ENCODE results near the gene IVD.

IVD gene

GRCh38 chr15:40414816-40415215, 9.2 kb downstream of the IVD start:
- no peak for DNase-seq (ENCODE audit: low read depth in 2 of 2)

GRCh38 chr15:40415226-40415625, 9.6 kb downstream of the IVD start:
- no peak for DNase-seq (ENCODE audit: low read depth in 2 of 2)

GRCh38 chr15:40416056-40416455, 10.5 kb downstream of the IVD start:
- no peak for DNase-seq (ENCODE audit: low read depth in 2 of 2)

GRCh38 chr15:40418126-40418525, 12.5 kb downstream of the IVD start:
- no peak for DNase-seq (ENCODE audit: low read depth in 2 of 2)

GRCh38 chr15:40420071-40420713, 14.6 kb downstream of the IVD start:
- DNase-seq (ENCODE audit: low read depth in 2 of 2): no peak

- DNase-seq (ENCODE audit: low read depth in 2 of 2): no peak
Measured at GRCh38 chr15:40420793-40421192, 15.2 kb downstream of the IVD start.

- DNase-seq (ENCODE audit: low read depth in 2 of 2): peak; percentile 80 to 83
Measured at GRCh38 chr15:40421246-40422157, 15.9 kb downstream of the IVD start.

GRCh38 chr15:40424483-40425115, 19.0 kb downstream of the IVD start:
- DNase-seq (ENCODE audit: low read depth in 2 of 2): no peak

- DNase-seq (ENCODE audit: low read depth in 2 of 2): no peak
Measured at GRCh38 chr15:40425681-40426080, 20.1 kb downstream of the IVD start.

GRCh38 chr15:40427188-40427587, 21.6 kb downstream of the IVD start:
- DNase-seq (ENCODE audit: low read depth in 2 of 2): no peak

GRCh38 chr15:40428185-40428584, 22.6 kb downstream of the IVD start:
- no peak for DNase-seq (ENCODE audit: low read depth in 2 of 2)

- no peak for DNase-seq (ENCODE audit: low read depth in 2 of 2)
Measured at GRCh38 chr15:40429068-40429710, 23.6 kb downstream of the IVD start.

GRCh38 chr15:40430271-40430805, 24.7 kb downstream of the IVD start:
- DNase-seq (ENCODE audit: low read depth in 2 of 2): no peak

- DNase-seq (ENCODE audit: low read depth in 2 of 2): no peak
Measured at GRCh38 chr15:40435023-40435709, 29.6 kb downstream of the IVD start.

GRCh38 chr15:40435710-40436089, 30.1 kb downstream of the IVD start:
- no peak for DNase-seq (ENCODE audit: low read depth in 2 of 2)

GRCh38 chr15:40436116-40436891, 30.7 kb downstream of the IVD start:
- no peak for DNase-seq (ENCODE audit: low read depth in 2 of 2)

- DNase-seq (ENCODE audit: low read depth in 2 of 2): no peak
Measured at GRCh38 chr15:40436892-40437751, 31.5 kb downstream of the IVD start.

GRCh38 chr15:40437752-40438687, 32.4 kb downstream of the IVD start:
- DNase-seq (ENCODE audit: low read depth in 2 of 2): no peak

Data from stimulated activated CD4-positive, alpha-beta T cell treated with anti-CD3 and anti-CD28 coated beads, Interleukin-1b, Interleukin-23, amount 100 ng/mL, for 4 hours (primary cell).